GM23248 (cell line): ENCODE measurements around the gene SSR2. TPM values are rescaled to one million over a fixed set of nuclear protein-coding genes. Genes with fewer than 3 reads are reported as not detected.

Experiments used
- DNase-seq: peaks from one replicate; pipeline ENCODE4 v3.0.0-alpha.2; 2015
- H2AFZ ChIP-seq: fragments of 200-600 bp; sonication (generic); 2 replicates; pipeline ENCODE4 v1.6.1; 2016; ENCODE audit warnings: antibody characterized with exemption
- H3F3A ChIP-seq: fragments of 200-600 bp; sonication (generic); 2 replicates; pipeline ENCODE4 v1.6.1; 2016; ENCODE audit warnings: mild to moderate bottlenecking, antibody characterized with exemption, mixed run types; ENCODE audit not compliant: insufficient read depth
- H3K27ac ChIP-seq: fragments of 200-600 bp; sonication (generic); 2 replicates; pipeline ENCODE4 v1.5.1; 2016; ENCODE audit warnings: mild to moderate bottlenecking
- H3K27me3 ChIP-seq: fragments of 200-600 bp; sonication (generic); replicated peaks from 2 replicates; pipeline ENCODE4 v1.6.1; 2016; ENCODE audit warnings: mild to moderate bottlenecking; ENCODE audit not compliant: insufficient read depth
- H3K36me3 ChIP-seq: fragments of 200-600 bp; sonication (generic); 2 replicates; pipeline ENCODE4 v1.6.1; 2016; ENCODE audit warnings: low read depth, mild to moderate bottlenecking
- H3K4me1 ChIP-seq: fragments of 200-600 bp; sonication (generic); 2 replicates; pipeline ENCODE4 v1.6.1; 2016; ENCODE audit warnings: mild to moderate bottlenecking; ENCODE audit not compliant: insufficient read depth
- H3K4me2 ChIP-seq: fragments of 200-600 bp; sonication (generic); one replicate; pipeline ENCODE4 v1.6.1; 2016; ENCODE audit warnings: mild to moderate bottlenecking; ENCODE audit not compliant: unreplicated experiment
- H3K4me3 ChIP-seq: fragments of 200-600 bp; sonication (generic); 2 replicates; pipeline ENCODE4 v1.5.1; 2016; ENCODE audit warnings: mild to moderate bottlenecking
- H3K79me2 ChIP-seq: fragments of 200-600 bp; sonication (generic); 2 replicates; pipeline ENCODE4 v1.6.1; 2016; ENCODE audit warnings: mild to moderate bottlenecking; ENCODE audit not compliant: insufficient read depth
- H3K9ac ChIP-seq: fragments of 200-600 bp; sonication (generic); 2 replicates; pipeline ENCODE4 v1.6.1; 2016; ENCODE audit warnings: mild to moderate bottlenecking
- H3K9me2 ChIP-seq: fragments of 200-600 bp; sonication (generic); 2 replicates; pipeline ENCODE4 v1.6.1; 2016; ENCODE audit warnings: mixed run types, mild to moderate bottlenecking, moderate library complexity; ENCODE audit not compliant: insufficient read depth
- H3K9me3 ChIP-seq: fragments of 200-600 bp; sonication (generic); one replicate; pipeline ENCODE4 v1.6.1; 2017; ENCODE audit warnings: low read depth
- H4K20me1 ChIP-seq: fragments of 200-600 bp; sonication (generic); 2 replicates; pipeline ENCODE4 v1.6.0; 2016; ENCODE audit not compliant: insufficient read depth
- EZH2 ChIP-seq: fragments of 200-600 bp; sonication (generic); IDR thresholded peaks from 2 replicates; pipeline ENCODE4 v1.6.1; 2018; ENCODE audit warnings: antibody characterized with exemption, mild to moderate bottlenecking; ENCODE audit not compliant: insufficient read depth, poor library complexity, severe bottlenecking
- EZH2phosphoT487 ChIP-seq: fragments of 200-600 bp; sonication (generic); IDR thresholded peaks from 2 replicates; pipeline ENCODE4 v1.6.1; 2018; ENCODE audit warnings: antibody characterized with exemption, moderate library complexity, mild to moderate bottlenecking, low read depth; ENCODE audit not compliant: insufficient read depth
- WGBS, 2 experiments: methylation state at CpG; one replicate each; pipeline ENCODE4 v1.1.6; 2015 to 2017; ENCODE audit warnings: low lambda C conversion rate in 2 of 2, low coverage in 1 of 2; ENCODE audit errors: missing lambda C conversion rate in 2 of 2; 5-methylcytosine and 5-hydroxymethylcytosine counted together
- in situ Hi-C: fragments of 300-500 bp; cut with MboI; formaldehyde crosslinking; loops from 2 replicates; pipeline ENCODE4 v1.15.0; 2020
- polyA plus RNA-seq: library from polyadenylated mRNA; unstranded; fragments of >200 nt; fragmentation: Nextera tagmentation; extraction: Ambion mirVana; gene quantifications from 2 replicates; pipeline ENCODE4 v1.2.1, GENCODE V29; 2016
- total RNA-seq: library from RNA; depleted of rRNA; stranded (reverse); fragments of >200 nt; shearing (Covaris generic); gene quantifications from 2 replicates; pipeline ENCODE4 v1.2.3, GENCODE V29; 2014; rRNA removed

SSR2 gene
- total and polyA plus RNA-seq, 2 experiments from 2014 or later: 318 to 695 TPM

- Histone ChIP-seq H2AFZ (no peak overlapping the region), H3K4me2 (no peak overlapping the region), H3K4me1 (peaks cover 29% of the 10 kb centered on the region), H3K4me3 (no peak overlapping the region), H4K20me1 (no peaks in the 10 kb centered on the region), H3K9ac (peak overlapping the region; percentile 22), H3K27me3 (no peaks in the 10 kb centered on the region), H3K9me2 (no peaks in the 10 kb centered on the region), H3F3A (peaks cover 52% of the 10 kb centered on the region), H3K79me2 (peaks cover 76% of the 10 kb centered on the region), H3K36me3 (peaks cover 69% of the 10 kb centered on the region), H3K27ac (peak overlapping the region; percentile 94), H3K9me3 (no peaks in the 10 kb centered on the region)
- DNase-seq: peak; percentile 30
- 90 to 91% methylated on average over 18 of the region's 18 CpGs for WGBS, 2 experiments
- in situ Hi-C loops: no loop called here
- TF ChIP-seq EZH2phosphoT487 (no peak), EZH2 (no peak)
Observed at GRCh38 chr1:155962599-155963211, 58.0 kb downstream of the SSR2 start.

- TF ChIP-seq EZH2phosphoT487 (no peak), EZH2 (no peak)
- Histone ChIP-seq H3K36me3 (peaks cover 69% of the 10 kb centered on the region), H3K9me2 (no peaks in the 10 kb centered on the region), H3K4me3 (no peak overlapping the region), H2AFZ (no peak overlapping the region), H3K79me2 (peaks cover 76% of the 10 kb centered on the region), H3K27me3 (no peaks in the 10 kb centered on the region), H3K4me1 (peaks cover 29% of the 10 kb centered on the region), H3F3A (peaks cover 57% of the 10 kb centered on the region), H4K20me1 (no peaks in the 10 kb centered on the region), H3K4me2 (no peak overlapping the region), H3K9ac (peak overlapping the region; percentile 80), H3K27ac (peak overlapping the region; percentile 94), H3K9me3 (no peaks in the 10 kb centered on the region)
- DNase-seq: peak; percentile 100
- in situ Hi-C loops: no loop called here
- 1% methylated on average over 14 of the region's 14 CpGs for WGBS, 2 experiments
Observed at GRCh38 chr1:155961937-155962336, 58.8 kb downstream of the SSR2 start.

- H3K4me3 ChIP-seq: no peak overlapping the region
- H3K9me2 ChIP-seq: no peaks in the 10 kb centered on the region
- WGBS, 2 experiments: 65 to 69% methylated on average over 3 of the region's 3 CpGs
- peak; percentile 18 for DNase-seq
- TF ChIP-seq EZH2phosphoT487 (no peak), EZH2 (no peak)
- no peaks in the 10 kb centered on the region for H4K20me1 ChIP-seq
- in situ Hi-C loops: no loop called here
- H3K4me1 ChIP-seq: peaks cover 29% of the 10 kb centered on the region
- no peaks in the 10 kb centered on the region for H3K9me3 ChIP-seq
- peak overlapping the region; percentile 80 for H3K9ac ChIP-seq
- no peak overlapping the region for H2AFZ ChIP-seq
- no peak overlapping the region for H3K4me2 ChIP-seq
- peaks cover 73% of the 10 kb centered on the region for H3K36me3 ChIP-seq
- peaks cover 48% of the 10 kb centered on the region for H3F3A ChIP-seq
- H3K79me2 ChIP-seq: peaks cover 75% of the 10 kb centered on the region
- H3K27ac ChIP-seq: peak overlapping the region; percentile 94
- no peaks in the 10 kb centered on the region for H3K27me3 ChIP-seq
Observed at GRCh38 chr1:155960081-155960745, 60.5 kb downstream of the SSR2 start.

Other genes starting within 250 kb of the SSR2 start
- gene GON4L, start 163.7 kb downstream of the SSR2 start, total RNA-seq: 20.4 and 24.4 TPM in 2 replicates
- gene GON4L, start 163.7 kb downstream of the SSR2 start, polyA plus RNA-seq: 24.9 and 30.3 TPM in 2 replicates
- 28.5 and 30.2 TPM in 2 replicates for gene SYT11, start 161.4 kb downstream of the SSR2 start, total RNA-seq
- 16.2 and 18.3 TPM in 2 replicates for gene SYT11, start 161.4 kb downstream of the SSR2 start, polyA plus RNA-seq
- 29.7 and 32.4 TPM in 2 replicates for gene RIT1, start 109.6 kb downstream of the SSR2 start, total RNA-seq
- 30.5 and 33.1 TPM in 2 replicates for gene RIT1, start 109.6 kb downstream of the SSR2 start, polyA plus RNA-seq
- gene KHDC4, start 86.5 kb downstream of the SSR2 start, total RNA-seq: 24.2 TPM in 2 replicates
- gene KHDC4, start 86.5 kb downstream of the SSR2 start, polyA plus RNA-seq: 25.3 and 27.8 TPM in 2 replicates
- not detected in 2 replicates for gene RXFP4, start 79.3 kb downstream of the SSR2 start, total RNA-seq
- 0.20 and 0.39 TPM in 2 replicates for gene RXFP4, start 79.3 kb downstream of the SSR2 start, polyA plus RNA-seq
- 136 and 139 TPM in 2 replicates for gene ARHGEF2, start 42.4 kb downstream of the SSR2 start, total RNA-seq
- gene ARHGEF2, start 42.4 kb downstream of the SSR2 start, polyA plus RNA-seq: 76.7 and 77.7 TPM in 2 replicates
- gene UBQLN4, start 32.8 kb upstream of the SSR2 start, total RNA-seq: 18.4 and 19.0 TPM in 2 replicates
- 9.9 and 10.6 TPM in 2 replicates for gene UBQLN4, start 32.8 kb upstream of the SSR2 start, polyA plus RNA-seq
- 41.3 and 52.7 TPM in 2 replicates for gene LAMTOR2, start 33.8 kb upstream of the SSR2 start, total RNA-seq
- gene LAMTOR2, start 33.8 kb upstream of the SSR2 start, polyA plus RNA-seq: 140 and 143 TPM in 2 replicates
- not detected in 2 replicates for gene RAB25, start 40.2 kb upstream of the SSR2 start, total RNA-seq
- gene RAB25, start 40.2 kb upstream of the SSR2 start, polyA plus RNA-seq: not detected in 2 replicates
- gene MEX3A, start 61.5 kb upstream of the SSR2 start, total RNA-seq: 0.13 and 0.22 TPM in 2 replicates
- 0.05 TPM in 2 replicates for gene MEX3A, start 61.5 kb upstream of the SSR2 start, polyA plus RNA-seq
- gene LMNA, start 93.8 kb upstream of the SSR2 start, total RNA-seq: 1,219 and 1,322 TPM in 2 replicates
- 1,230 and 1,270 TPM in 2 replicates for gene LMNA, start 93.8 kb upstream of the SSR2 start, polyA plus RNA-seq
- gene SEMA4A, start 132.6 kb upstream of the SSR2 start, total RNA-seq: 1.1 TPM in 1 of 2 replicates, not detected in the other
- gene SEMA4A, start 132.6 kb upstream of the SSR2 start, polyA plus RNA-seq: 0.35 and 0.51 TPM in 2 replicates
- 12.4 and 14.3 TPM in 2 replicates for gene SLC25A44, start 173.2 kb upstream of the SSR2 start, total RNA-seq
- gene SLC25A44, start 173.2 kb upstream of the SSR2 start, polyA plus RNA-seq: 15.4 and 16.4 TPM in 2 replicates
- gene PMF1, start 192.1 kb upstream of the SSR2 start, total RNA-seq: 42.2 and 44.4 TPM in 2 replicates
- gene PMF1, start 192.1 kb upstream of the SSR2 start, polyA plus RNA-seq: 47.7 and 49.7 TPM in 2 replicates
- not detected in 2 replicates for gene BGLAP, start 221.2 kb upstream of the SSR2 start, total RNA-seq
- gene BGLAP, start 221.2 kb upstream of the SSR2 start, polyA plus RNA-seq: 0.25 and 0.54 TPM in 2 replicates
- gene PAQR6, start 227.1 kb upstream of the SSR2 start, total RNA-seq: 0.54 and 0.63 TPM in 2 replicates
- 0.38 and 0.81 TPM in 2 replicates for gene PAQR6, start 227.1 kb upstream of the SSR2 start, polyA plus RNA-seq